GM23248 (cell line): ENCODE measurements around the gene MACROD2.

Experiments
- EZH2 ChIP-seq: fragments of 200-600 bp; sonication (generic); IDR thresholded peaks from 2 replicates; pipeline ENCODE4 v1.6.1; 2018; ENCODE audit warnings: antibody characterized with exemption, mild to moderate bottlenecking; ENCODE audit not compliant: insufficient read depth, poor library complexity, severe bottlenecking
- EZH2phosphoT487 ChIP-seq: fragments of 200-600 bp; sonication (generic); IDR thresholded peaks from 2 replicates; pipeline ENCODE4 v1.6.1; 2018; ENCODE audit warnings: antibody characterized with exemption, moderate library complexity, mild to moderate bottlenecking, low read depth; ENCODE audit not compliant: insufficient read depth

DNA sequence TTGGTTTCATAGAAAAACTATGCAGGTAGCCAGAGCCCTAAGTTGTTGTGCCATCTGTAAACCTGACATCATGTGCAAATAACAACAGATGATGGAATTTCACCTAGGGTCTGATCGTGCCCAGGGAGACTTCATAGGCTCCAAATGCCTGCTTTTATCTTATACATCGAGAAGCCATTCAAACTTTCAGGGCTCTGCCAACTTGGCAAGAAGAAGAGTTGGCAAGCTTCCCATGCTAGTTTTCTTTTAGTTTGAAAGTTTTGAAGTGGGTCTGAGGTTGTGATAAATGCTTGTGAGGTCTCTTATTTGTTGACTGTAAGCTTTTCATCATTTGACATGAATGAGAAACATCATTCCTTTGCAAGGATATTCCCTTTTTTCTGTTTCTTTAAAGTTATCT, 517.5 kb downstream of the MACROD2 start:
- TF ChIP-seq EZH2 (no peak), EZH2phosphoT487 (no peak)
